HCT116 (cell line): ENCODE results near the gene TFPI2.

Experiments
- CTCF ChIP-seq, 3 experiments: fragments of 200-600 bp in 1 of 3; sonication (generic) in 1 of 3; IDR thresholded peaks in 2 of 3; conservative IDR thresholded peaks in 1 of 3; 2 replicates each; pipeline ENCODE4 v1.5.1; 2012 to 2017; ENCODE audit warnings: low read depth in 2 of 3, low read length in 2 of 3, antibody characterized with exemption in 1 of 3, borderline replicate concordance in 1 of 3, control low read depth in 1 of 3, mild to moderate bottlenecking in 1 of 3, mixed read lengths in 1 of 3, mixed run types in 1 of 3, moderate library complexity in 1 of 3; ENCODE audit not compliant: insufficient read depth in 1 of 3
- POLR2AphosphoS5 ChIP-seq: IDR thresholded peaks from 2 replicates; pipeline ENCODE4 v1.6.1; 2011; ENCODE audit warnings: mild to moderate bottlenecking, low read depth, low read length, moderate library complexity
- REST ChIP-seq: IDR thresholded peaks from 2 replicates; pipeline ENCODE4 v1.6.1; 2012; ENCODE audit warnings: low read depth
- SRF ChIP-seq: IDR thresholded peaks from 2 replicates; pipeline ENCODE4 v1.6.1; 2012; ENCODE audit warnings: low read depth
- YY1 ChIP-seq: IDR thresholded peaks from 2 replicates; pipeline ENCODE4 v1.6.1; 2011; ENCODE audit warnings: low read length, low read depth, moderate library complexity, mild to moderate bottlenecking; ENCODE audit not compliant: insufficient replicate concordance; ENCODE audit errors: extremely low read depth
- TF ChIP-seq, protein P1 (sequence below): IDR thresholded peaks from 2 replicates; pipeline ENCODE4 v1.6.1; 2012
- TF ChIP-seq, protein P2 (sequence below): IDR thresholded peaks from 2 replicates; pipeline ENCODE4 v1.6.1; 2011; ENCODE audit warnings: mild to moderate bottlenecking, low read length, moderate library complexity; ENCODE audit not compliant: insufficient replicate concordance; ENCODE audit errors: extremely low read depth

- TF ChIP-seq REST (no peak), CTCF (IDR thresholded peaks at IDR 0.05 in 2 of 3, conservative IDR thresholded peaks at IDR 0.05 in 1 of 3; ENCODE audit: borderline replicate concordance in 1 of 3, insufficient read depth in 1 of 3, low read depth in 2 of 3, low read length in 2 of 3) (no peak), POLR2AphosphoS5 (no peak), YY1 (no peak), SRF (no peak)
- TF ChIP-seq, protein P1, sequence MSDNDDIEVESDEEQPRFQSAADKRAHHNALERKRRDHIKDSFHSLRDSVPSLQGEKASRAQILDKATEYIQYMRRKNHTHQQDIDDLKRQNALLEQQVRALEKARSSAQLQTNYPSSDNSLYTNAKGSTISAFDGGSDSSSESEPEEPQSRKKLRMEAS, result no peak
- TF ChIP-seq, protein P2, sequence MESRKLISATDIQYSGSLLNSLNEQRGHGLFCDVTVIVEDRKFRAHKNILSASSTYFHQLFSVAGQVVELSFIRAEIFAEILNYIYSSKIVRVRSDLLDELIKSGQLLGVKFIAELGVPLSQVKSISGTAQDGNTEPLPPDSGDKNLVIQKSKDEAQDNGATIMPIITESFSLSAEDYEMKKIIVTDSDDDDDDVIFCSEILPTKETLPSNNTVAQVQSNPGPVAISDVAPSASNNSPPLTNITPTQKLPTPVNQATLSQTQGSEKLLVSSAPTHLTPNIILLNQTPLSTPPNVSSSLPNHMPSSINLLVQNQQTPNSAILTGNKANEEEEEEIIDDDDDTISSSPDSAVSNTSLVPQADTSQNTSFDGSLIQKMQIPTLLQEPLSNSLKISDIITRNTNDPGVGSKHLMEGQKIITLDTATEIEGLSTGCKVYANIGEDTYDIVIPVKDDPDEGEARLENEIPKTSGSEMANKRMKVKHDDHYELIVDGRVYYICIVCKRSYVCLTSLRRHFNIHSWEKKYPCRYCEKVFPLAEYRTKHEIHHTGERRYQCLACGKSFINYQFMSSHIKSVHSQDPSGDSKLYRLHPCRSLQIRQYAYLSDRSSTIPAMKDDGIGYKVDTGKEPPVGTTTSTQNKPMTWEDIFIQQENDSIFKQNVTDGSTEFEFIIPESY, result no peak
These were observed 31.3 kb upstream of the TFPI2 start, which contains the start of gene GNG11 for GRCh38 chr7:93921607-93922566.
